Neural progenitor cell (in vitro differentiated cells): ENCODE data around the gene C21orf91.

ENCODE experiments used
- EZH2 ChIP-seq: fragments of 200-600 bp; sonication (generic); IDR thresholded peaks from 2 replicates; pipeline ENCODE4 v1.6.1; 2017; ENCODE audit warnings: antibody characterized with exemption, mild to moderate bottlenecking, moderate library complexity
- EZH2phosphoT487 ChIP-seq: fragments of 200-600 bp; sonication (generic); IDR thresholded peaks from 2 replicates; pipeline ENCODE4 v1.6.1; 2017; ENCODE audit warnings: antibody characterized with exemption
- TF ChIP-seq, protein P1 (sequence below): fragments of 200-600 bp; sonication (generic); IDR thresholded peaks from 2 replicates; pipeline ENCODE4 v1.5.1; 2017; ENCODE audit warnings: antibody characterized with exemption, mild to moderate bottlenecking

DNA sequence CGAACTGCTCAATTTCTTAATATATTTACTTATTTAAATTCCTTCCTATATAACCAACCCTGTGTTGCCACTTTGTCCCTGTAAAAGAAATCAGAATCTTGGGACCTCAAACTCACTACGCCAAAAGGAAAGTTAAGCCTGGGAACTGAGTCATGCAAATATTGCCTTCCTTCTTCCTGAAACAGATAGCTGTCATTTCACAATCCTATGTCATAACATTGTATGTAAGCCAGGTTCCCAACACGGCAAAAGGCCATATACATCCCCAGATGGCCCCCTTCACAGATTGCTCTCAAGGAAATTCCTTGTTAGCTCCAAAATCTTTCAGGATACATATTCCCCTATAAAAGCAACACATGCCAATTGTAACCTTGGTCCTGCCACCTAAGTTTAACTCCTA lies 39.7 kb downstream of the C21orf91 start:
- TF ChIP-seq, protein P1, sequence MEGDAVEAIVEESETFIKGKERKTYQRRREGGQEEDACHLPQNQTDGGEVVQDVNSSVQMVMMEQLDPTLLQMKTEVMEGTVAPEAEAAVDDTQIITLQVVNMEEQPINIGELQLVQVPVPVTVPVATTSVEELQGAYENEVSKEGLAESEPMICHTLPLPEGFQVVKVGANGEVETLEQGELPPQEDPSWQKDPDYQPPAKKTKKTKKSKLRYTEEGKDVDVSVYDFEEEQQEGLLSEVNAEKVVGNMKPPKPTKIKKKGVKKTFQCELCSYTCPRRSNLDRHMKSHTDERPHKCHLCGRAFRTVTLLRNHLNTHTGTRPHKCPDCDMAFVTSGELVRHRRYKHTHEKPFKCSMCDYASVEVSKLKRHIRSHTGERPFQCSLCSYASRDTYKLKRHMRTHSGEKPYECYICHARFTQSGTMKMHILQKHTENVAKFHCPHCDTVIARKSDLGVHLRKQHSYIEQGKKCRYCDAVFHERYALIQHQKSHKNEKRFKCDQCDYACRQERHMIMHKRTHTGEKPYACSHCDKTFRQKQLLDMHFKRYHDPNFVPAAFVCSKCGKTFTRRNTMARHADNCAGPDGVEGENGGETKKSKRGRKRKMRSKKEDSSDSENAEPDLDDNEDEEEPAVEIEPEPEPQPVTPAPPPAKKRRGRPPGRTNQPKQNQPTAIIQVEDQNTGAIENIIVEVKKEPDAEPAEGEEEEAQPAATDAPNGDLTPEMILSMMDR, result no peak
- TF ChIP-seq EZH2phosphoT487, result no peak
- no peak for TF ChIP-seq EZH2
